Measurements from ENCODE around the gene APEH. TPM values are rescaled to one million over a fixed set of nuclear protein-coding genes. Genes with fewer than 3 reads are reported as not detected.

APEH gene
- total and polyA plus RNA-seq, 2 of the 13 experiments (the other 11 are each of a cell fraction or from before 2014, with no cell fraction given), result 116 to 130 TPM

GRCh38 chr3:49673121-49673714 lies 933 bp upstream of the APEH start (continued):
- TF ChIP-seq TBX2 (CRISPR knock-in tag; IDR thresholded peaks at IDR 0.05; ENCODE audit: borderline replicate concordance), result peak; percentile 29; the same call in 1 of the 2 replicates
- 0 out of 2 replicates have a peak, but pooled peaks have one; percentile 13 for TF ChIP-seq ZNF430 (CRISPR knock-in tag; IDR thresholded peaks at IDR 0.05)
- peak; percentile 41; the same call in 1 of the 2 replicates for TF ChIP-seq SNAPC4 (CRISPR knock-in tag; IDR thresholded peaks at IDR 0.05)
- TF ChIP-seq NCOA2 (CRISPR knock-in tag; IDR thresholded peaks at IDR 0.05), result 0 out of 2 replicates have a peak, but pooled peaks have one; percentile 16
- no peak for TF ChIP-seq ZNF362 (CRISPR knock-in tag; IDR thresholded peaks at IDR 0.05; ENCODE audit: borderline replicate concordance)
- TF ChIP-seq HNRNPH1 (optimal IDR thresholded peaks at IDR 0.05; ENCODE audit: low read depth, low read length), result peak; percentile 19
- no peak for TF ChIP-seq ZNF343 (CRISPR knock-in tag; IDR thresholded peaks at IDR 0.05)
- 0 out of 2 replicates have a peak, but pooled peaks have one; percentile 19 for TF ChIP-seq ERF (CRISPR knock-in tag; IDR thresholded peaks at IDR 0.05)
- 0 out of 2 replicates have a peak, but pooled peaks have one; percentile 69 for TF ChIP-seq YEATS2 (CRISPR knock-in tag; IDR thresholded peaks at IDR 0.05; ENCODE audit: borderline replicate concordance)
- TF ChIP-seq ZNF225 (CRISPR knock-in tag; IDR thresholded peaks at IDR 0.05), result peak; percentile 61; the same call in 1 of the 2 replicates
- TF ChIP-seq ZNF607 (CRISPR knock-in tag; IDR thresholded peaks at IDR 0.05; ENCODE audit: borderline replicate concordance), result no peak; the same call in 1 of the 2 replicates
- TF ChIP-seq ZNF121 (CRISPR knock-in tag; IDR thresholded peaks at IDR 0.05), result no peak
- TF ChIP-seq GATA4 (IDR thresholded peaks at IDR 0.05; ENCODE audit: borderline replicate concordance, low read depth), result 0 out of 2 replicates have a peak, but pooled peaks have one; percentile 6
- no peak for TF ChIP-seq ATF2 (CRISPR knock-in tag; IDR thresholded peaks at IDR 0.05)
- 0 out of 2 replicates have a peak, but pooled peaks have one; percentile 5 for TF ChIP-seq ZNF598 (CRISPR knock-in tag; IDR thresholded peaks at IDR 0.05; ENCODE audit: borderline replicate concordance)
